SK-N-SH (cell line): ENCODE results near the gene PISD.

Source experiments
- CTCF ChIP-seq: fragments of 200-600 bp; sonication (generic); IDR thresholded peaks from 2 replicates; pipeline ENCODE4 v1.6.1; 2017; ENCODE audit warnings: antibody characterized with exemption, mild to moderate bottlenecking, moderate library complexity
- EP300 ChIP-seq, 2 experiments: IDR thresholded peaks; 2 replicates each; pipeline versions ENCODE4 v1.4.0 to v1.6.1; 2012; ENCODE audit warnings: borderline replicate concordance in 1 of 2, low read depth in 1 of 2, low read length in 1 of 2
- MAX ChIP-seq: IDR thresholded peaks from 2 replicates; pipeline ENCODE4 v1.4.0; 2012; ENCODE audit warnings: low read depth
- POLR2AphosphoS5 ChIP-seq: IDR thresholded peaks from 2 replicates; pipeline ENCODE4 v1.6.1; 2012; ENCODE audit warnings: low read depth, low read length
- RAD21 ChIP-seq: IDR thresholded peaks from 2 replicates; pipeline ENCODE4 v1.6.1; 2012; ENCODE audit warnings: mild to moderate bottlenecking, low read length
- RCOR1 ChIP-seq: fragments of 150-350 bp; IDR thresholded peaks from 2 replicates; pipeline ENCODE4 v1.6.1; 2017; ENCODE audit warnings: antibody characterized with exemption, low read length
- REST ChIP-seq: IDR thresholded peaks from 2 replicates; pipeline ENCODE4 v1.6.1; 2012; ENCODE audit warnings: mild to moderate bottlenecking, low read depth, low read length, moderate library complexity
- RFX5 ChIP-seq: IDR thresholded peaks from 2 replicates; pipeline ENCODE4 v1.6.1; 2012; ENCODE audit warnings: mild to moderate bottlenecking, improper control_type of control experiment, low read length
- RXRA ChIP-seq: IDR thresholded peaks from 2 replicates; pipeline ENCODE4 v1.4.0; 2012; ENCODE audit warnings: low read depth, mild to moderate bottlenecking, borderline replicate concordance
- SIN3A ChIP-seq: IDR thresholded peaks from 2 replicates; pipeline ENCODE4 v1.6.1; 2012; ENCODE audit warnings: low read depth, mild to moderate bottlenecking, low read length, moderate library complexity, borderline replicate concordance
- TAF1 ChIP-seq: IDR thresholded peaks from 2 replicates; pipeline ENCODE4 v1.6.1; 2012; ENCODE audit warnings: low read depth, mild to moderate bottlenecking, low read length, moderate library complexity, borderline replicate concordance
- TEAD4 ChIP-seq: IDR thresholded peaks from 2 replicates; pipeline ENCODE4 v1.4.0; 2012; ENCODE audit warnings: mild to moderate bottlenecking, borderline replicate concordance; ENCODE audit not compliant: insufficient read depth
- USF2 ChIP-seq: fragments of 150-350 bp; IDR thresholded peaks from 2 replicates; pipeline ENCODE4 v1.6.1; 2017; ENCODE audit warnings: antibody characterized with exemption, low read length, low read depth, borderline replicate concordance

GRCh38 chr22:31612891-31613285, 49.1 kb downstream of the PISD start:
- TF ChIP-seq CTCF (no peak), POLR2AphosphoS5 (no peak), EP300 (IDR thresholded peaks at IDR 0.05; ENCODE audit: borderline replicate concordance in 1 of 2, low read depth in 1 of 2, low read length in 1 of 2) (no peak), SIN3A (no peak), USF2 (no peak), TEAD4 (no peak), RFX5 (no peak), RAD21 (no peak), RCOR1 (no peak), RXRA (no peak), MAX (no peak), TAF1 (no peak), REST (no peak)
